Kidney glomerular epithelial cell (primary cell): ENCODE measurements around the gene COMMD1.
"Not testable (repeated sequence)": the region's sequence is repeated elsewhere in the genome, so short reads cannot be mapped to it uniquely, and the experiment has no call there.

ENCODE experiments used
- DNase-seq: peaks from one replicate; lab custom pipeline; 2025; lab: John Stamatoyannopoulos, UW

Gene COMMD1

DNA sequence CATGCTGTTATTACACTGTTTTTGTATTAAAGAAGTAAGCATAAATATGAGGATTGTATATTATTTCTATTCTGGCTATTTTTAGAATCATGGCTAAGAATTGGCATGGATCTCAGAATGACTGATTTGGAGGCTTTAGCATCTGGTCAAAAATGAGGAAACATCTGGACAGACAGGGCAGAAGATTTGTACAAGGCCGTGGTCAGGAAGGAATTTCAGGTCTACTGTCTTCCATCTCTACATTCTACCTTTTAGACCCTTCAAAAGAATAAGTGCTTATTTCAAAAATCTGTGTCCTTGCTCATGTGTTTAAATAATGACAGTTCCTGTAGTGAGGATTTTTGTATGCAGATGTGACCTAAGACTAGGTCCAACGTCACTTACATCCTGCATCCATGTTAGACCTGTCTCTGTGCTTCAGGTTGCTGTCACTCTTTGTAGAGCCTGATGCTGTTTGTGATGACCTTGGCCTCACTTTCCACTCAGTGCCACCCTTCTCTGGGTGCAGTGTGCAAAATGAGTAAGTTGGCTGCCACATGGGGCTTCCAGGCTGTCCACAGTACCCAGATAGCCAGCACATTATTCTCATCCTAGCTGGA lies 235.8 kb downstream of the COMMD1 start:
- DNase-seq = no peak

DNA sequence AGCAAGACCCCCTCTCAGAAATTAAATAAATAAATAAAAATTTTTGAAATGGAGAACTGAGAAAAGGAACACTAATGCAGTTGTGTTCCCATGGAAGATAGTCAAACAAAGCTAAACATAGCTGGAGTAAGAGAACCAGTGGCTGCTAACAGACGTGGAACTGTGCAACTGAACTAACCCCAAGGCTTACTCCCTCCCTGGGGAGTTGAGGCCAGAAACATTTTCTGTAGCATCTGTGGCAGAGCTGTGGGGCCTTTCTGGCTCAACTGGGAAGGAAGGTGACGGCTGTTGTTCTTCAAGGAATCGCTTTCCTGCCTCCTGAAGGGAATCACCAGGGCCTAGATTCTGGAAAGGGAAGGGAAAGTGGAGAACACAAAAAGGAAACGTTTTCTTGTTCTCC lies 236.6 kb downstream of the COMMD1 start:
- DNase-seq = no peak

DNA sequence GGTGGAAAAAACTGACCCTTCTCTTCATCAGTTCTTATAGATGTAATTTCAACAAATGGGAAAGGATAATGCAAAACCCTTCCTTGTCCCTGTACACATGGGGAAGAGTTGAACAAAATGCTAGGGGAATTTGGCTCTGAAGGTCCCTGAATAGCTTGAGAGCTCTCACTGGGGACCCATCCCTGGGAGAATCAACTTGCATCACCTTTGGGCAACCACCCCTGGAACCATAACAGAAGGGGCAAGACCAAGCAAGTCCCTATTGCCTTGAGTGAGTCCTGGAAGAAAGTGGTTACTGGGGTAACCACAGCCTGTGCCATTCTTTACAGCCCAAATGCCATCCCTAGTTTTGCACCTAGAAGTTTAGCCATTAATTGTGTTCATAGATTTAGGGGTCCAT lies 238.2 kb downstream of the COMMD1 start:
- DNase-seq = no peak

DNA sequence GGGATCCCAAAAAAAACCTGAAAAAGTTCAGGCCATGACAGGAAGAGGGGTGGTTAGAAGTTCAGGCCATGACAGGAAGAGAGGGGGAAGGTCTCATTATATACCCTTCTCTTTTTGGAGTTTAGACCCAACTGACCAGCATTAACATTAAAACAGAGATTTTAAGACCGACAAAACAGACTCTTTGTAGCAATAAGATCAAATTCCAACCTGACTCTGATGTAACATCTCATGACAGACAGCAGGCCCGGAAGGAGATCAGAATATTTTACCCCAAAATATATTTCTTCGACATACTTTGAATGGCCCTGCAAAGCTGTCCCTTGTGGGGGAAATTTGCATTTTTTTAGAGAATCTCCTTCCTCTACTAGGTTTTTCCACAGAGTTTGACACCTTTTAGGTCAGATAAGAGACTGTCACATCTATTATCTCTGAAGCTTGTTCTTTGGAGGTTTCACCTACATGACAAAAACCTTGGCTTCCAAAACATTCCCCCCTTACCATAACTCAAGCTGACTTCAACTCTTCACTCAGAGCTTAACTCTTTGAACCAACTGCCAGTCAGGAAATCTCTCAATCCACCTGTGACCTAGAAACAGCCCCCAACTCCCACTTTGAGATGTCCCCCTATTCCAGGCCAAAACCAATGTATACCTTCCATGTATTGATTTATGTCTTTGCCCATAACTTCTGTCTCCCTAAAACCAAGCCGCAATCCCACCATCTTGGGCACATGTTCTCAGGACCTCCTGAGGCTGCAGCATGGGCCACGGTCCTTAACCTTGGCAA lies 239.4 kb downstream of the COMMD1 start:
- DNase-seq = no peak

DNA sequence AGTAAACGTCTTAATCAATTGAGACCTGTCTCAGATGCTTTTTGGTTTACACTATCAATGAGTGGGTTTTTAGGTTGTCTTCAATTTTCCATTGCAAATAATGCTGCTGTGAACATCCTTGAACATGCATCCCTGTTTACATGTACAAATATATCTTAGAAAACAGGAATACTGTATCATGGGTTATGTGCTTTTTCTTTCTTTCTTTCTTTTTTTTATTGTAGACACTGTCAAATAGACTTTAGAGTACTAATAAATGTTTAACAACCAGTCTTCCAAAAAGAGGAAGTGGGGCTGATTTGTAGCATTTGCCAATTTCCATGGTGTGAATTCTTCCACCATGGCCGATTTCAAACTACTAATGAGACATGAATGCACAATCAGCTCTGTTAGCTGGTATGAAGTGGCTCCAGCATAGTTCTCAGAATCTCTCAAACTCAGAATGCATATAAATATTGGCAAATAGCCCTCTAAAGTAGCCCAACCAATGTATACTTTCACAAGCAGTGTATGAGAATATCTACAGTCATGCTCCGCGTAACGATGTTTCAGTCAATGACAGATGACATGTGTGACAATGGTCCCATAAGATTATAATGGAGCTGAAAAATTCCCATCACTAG lies 240.1 kb downstream of the COMMD1 start:
- no peak for DNase-seq

DNA sequence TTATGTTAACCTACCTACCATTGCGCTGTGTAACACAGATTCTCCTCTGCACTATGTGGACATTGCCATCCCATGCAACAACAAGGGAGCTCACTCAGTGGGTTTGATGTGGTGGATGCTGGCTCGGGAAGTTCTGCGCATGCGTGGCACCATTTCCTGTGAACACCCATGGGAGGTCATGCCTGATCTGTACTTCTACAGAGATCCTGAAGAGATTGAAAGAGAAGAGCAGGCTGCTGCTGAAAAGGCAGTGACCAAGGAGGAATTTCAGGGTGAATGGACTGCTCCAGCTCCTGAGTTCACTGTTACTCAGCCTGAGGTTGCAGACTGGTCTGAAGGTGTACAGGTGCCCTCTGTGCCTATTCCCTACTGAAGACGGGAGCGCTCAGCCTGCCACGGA lies 241.3 kb downstream of the COMMD1 start:
- not testable (repeated sequence) for DNase-seq

DNA sequence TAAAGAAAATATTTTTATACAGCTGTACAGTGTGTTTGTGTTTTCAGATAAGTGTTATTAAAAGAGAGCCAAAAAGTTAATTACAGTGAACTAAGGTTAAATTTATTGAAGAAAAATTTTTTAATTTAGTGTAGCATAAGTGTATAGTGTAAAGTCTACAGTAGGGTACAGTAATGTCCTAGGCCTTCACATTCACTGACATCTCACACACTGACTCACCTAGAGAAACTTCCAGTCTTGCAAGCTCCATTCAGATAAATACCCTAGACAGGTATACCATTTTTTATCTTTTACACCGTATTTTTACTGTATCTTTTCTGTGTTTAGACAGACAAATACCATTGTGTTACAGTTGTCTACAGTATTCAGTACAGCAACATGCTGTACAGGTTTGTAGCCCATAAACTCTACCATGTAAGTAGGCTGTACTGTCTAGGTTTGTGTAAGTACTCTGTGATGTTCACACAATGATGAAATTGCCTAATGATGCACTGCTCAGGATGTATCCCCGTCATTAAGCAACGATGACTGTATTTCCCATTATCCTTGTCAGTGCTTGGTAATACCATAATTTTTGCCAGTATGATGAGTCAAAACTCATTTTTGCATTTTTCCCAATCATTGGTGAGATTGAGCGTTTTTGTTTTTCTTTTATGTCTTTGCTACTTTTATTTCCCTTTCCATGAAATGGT lies 242.3 kb downstream of the COMMD1 start:
- peak; percentile 12 for DNase-seq

DNA sequence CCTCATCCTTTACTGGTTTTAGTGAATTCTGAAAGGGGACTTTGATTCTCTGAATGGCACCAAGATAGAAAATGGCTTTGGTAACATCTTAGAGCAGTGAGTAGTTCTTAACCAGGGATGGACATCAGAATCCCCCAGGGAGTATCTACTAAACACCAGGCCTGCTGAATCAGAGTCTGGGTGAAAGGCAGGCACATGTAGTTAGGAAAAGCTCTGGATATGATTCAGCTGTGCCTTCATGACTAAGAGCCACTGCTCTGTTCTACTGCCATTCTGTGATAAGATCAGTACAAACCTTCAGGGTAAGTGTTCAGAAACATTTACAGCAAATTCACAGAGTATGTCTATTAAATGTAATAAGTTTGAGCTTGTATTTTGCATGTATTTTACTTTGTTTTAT lies 244.2 kb downstream of the COMMD1 start:
- peak; percentile 60 for DNase-seq

DNA sequence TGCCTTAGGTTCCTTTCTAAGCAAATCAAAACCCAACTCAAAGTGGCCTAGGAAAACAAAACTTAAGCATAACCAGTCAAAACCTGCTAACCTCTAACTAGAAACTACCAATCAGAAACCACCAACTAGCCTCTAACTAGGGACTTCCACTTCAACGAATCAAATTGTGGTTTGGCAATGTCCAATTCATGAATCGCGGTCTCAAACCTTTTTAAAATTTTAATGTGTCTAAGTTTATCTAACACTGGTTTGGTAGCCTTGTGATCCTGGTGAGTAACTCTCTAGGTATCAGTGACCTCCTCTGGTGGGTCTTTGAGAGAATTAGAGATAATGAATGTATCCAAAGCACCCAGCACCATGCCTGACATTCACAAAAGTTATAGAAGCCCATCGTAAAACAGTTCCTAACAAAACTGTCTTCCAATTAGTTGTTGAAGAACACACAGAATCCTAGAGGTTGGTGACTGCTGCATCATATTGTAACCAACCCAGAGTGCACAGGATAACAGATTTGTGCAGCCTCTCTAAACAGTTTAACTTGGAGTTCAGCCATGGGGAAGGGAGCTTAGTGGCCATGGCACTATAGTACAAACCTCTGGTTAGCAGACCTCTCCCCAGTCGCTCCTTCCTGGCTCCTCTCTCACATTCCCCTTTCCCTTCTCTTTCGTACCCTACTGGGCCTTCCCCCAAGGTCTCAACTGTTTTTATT lies 245.3 kb downstream of the COMMD1 start:
- no peak for DNase-seq

DNA sequence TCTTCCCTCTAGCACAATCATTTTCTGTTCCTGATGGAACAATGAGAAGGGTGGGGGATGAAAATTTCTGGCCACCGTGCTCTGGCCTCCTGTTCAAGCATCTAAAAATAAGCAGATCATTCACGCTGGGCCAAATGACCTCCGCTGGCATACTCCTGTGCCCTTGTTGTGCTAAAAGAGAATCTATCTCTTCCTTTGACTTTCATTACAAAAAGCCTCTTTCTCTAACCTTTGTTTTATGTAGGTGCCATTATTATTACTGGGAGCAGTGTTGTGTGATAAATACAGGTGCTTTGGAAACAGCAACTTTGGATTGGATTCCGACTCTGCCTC lies 245.8 kb downstream of the COMMD1 start:
- no peak for DNase-seq

DNA sequence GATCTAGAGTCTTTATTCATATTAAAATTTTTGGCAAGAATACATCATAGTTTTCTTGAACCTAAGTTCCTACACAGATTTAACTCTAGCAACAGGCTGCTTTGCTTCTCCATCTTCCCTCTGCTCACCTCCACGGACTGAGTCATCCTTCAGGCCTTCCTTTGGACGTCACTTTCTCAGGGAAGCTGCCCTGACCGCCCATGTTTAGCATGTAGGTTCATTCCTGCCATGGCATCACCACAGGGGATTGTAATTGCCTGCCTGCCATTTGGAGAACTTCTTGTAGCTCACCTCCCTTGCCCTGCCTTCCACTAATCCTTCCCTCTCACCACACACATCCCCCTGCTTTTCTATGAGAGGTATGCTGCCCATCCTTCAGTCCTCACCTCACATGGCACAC lies 246.5 kb downstream of the COMMD1 start:
- no peak for DNase-seq

DNA sequence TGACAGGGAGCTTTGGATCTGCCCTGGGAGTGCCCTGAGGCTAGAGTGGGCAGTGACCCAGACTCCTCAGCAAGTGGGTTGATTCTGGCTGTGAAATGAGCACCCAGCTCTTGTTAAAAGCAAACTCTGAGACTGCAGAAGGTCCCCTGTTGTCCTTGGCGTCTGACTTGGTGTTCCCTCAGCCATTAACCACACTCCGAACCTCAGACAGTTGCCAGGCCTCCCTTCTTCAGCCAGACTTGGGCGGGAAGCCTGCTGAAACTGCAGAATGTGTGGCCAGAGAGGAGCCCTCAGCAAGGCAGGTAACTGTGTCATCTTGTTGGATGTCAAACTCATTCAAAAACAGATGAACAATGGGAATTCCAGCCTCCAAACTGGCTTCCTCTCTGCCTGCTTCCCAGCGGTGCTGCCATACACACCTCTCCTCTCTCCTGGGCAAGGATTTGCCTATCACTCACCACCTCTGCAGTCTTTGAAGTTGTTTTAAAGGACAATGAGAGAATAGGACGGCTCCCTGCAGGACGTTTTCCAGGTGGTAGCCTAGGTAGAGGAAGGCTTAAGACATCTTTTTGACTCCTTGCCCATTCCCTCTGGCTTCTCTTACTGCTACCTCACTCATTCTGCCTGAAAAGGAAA lies 251.5 kb downstream of the COMMD1 start:
- DNase-seq = no peak

DNA sequence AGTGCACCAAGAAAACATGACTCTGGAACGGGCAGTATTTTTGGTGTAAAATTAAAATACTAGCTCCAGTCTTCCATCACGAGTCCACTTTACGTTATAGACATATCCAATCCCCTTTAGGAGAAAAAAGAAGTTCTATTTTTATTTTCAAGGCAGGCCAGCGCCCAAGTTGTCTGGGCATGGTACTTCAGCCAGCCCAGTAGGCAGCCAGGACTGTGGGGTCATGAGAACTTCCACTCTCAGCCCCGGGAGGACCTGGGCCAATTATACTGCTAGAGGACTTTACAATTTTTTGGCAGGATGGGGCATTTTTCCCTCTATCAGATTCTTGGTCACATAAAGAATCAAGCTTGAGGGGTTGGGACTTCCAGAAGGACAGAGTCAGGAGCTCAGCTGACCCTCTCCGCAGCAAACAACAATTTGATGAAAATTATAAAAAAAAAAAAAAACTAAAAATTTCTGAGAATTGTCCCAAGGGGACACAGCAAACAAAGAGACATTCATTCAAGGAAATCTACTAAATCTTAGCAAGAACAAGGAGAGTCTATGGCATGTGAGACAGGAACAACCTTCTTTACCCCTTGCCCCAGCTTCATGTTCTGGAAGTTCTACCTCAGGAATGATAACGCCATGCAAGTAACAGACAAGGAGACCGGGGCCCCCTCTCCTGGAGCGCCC lies 253.1 kb downstream of the COMMD1 start:
- no peak for DNase-seq

DNA sequence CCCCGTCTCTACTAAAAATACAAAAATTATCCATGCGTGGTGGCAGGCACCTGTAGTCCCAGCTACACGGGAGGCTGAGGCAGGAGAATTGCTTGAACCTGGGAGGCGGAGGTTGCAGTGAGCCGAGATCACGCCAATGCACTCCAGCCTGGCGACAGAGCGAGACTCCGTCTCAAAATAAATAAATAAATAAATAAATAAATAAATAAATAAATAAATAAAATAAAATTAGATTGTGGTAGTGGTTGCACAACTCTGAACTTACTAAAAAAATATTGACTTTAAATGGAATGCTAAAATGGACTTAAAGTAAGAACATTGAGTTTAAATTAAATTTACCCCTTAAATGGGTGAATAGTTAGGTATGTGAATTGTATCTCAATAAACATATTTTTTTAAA lies 255.2 kb downstream of the COMMD1 start:
- DNase-seq = not testable (repeated sequence)

DNA sequence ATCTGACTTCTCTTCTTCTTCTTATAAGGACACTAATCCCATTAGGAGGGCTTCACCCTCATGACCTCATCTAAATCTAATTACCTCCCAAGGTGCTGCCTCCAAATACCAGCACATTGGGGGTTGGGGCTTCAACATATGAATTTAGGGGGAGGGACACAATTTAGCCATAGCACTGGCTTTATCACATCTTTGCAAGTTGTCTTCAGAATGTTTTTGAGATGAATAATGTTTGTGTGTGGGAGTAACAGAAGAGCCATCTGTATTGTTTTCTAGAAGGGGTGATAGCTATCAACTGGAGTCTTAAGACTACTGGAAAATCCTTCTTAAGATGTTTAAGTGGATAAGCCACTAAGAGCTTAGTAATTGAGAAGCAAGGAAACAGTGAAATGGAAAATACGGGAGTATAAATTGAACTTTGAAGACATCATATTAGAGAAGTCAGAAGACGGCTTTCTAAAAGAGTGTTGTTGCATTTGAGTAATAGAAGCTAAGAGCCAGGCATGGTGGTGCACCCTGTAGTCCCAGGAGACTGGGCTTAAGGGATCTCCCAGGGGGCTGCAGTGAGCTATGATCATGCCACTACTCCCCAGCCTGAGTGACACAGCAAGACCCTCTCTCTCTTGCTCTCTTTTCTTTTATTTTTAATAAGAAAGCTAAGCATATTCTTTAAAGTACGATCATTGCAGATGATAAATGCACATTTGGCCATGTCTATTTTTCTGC lies 257.8 kb downstream of the COMMD1 start:
- DNase-seq = no peak

DNA sequence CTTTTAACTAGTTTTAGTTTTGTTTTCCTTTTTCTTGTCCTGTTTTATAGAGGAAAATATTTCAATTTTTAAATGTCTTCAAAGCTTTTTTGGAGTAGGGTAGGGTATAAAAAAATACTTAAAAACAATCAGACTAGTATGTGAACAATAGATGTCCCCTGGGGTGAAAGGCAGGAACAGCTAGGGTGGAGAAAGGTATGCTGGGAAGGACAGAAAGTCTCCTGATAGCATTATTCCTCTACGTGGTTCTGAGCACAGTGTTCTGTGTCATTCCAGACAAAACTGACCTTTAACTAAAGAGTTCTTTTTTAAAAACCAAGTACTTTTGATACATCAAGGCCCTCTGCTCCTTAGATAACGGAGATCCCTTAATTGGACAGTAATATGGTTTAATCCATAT lies 258.4 kb downstream of the COMMD1 start:
- no peak for DNase-seq

DNA sequence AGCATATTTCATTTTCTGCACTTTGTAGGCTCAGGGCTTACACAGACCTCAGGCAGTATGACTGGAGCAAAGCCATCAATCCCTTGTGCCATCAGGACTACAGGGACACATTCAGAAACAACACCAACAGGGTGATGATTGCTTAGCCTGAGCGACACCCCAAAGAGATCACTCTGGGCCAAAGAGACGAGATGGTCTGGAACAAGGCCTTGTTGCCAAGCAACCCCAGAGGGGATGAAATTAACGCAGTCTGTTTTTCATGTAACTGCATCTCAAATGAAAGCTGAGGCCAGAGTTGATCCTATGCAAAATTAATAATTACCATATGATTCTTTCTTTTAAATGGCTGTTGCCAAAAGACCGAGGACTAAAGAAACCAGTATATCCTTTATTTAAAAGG lies 270.3 kb downstream of the COMMD1 start:
- DNase-seq = no peak

DNA sequence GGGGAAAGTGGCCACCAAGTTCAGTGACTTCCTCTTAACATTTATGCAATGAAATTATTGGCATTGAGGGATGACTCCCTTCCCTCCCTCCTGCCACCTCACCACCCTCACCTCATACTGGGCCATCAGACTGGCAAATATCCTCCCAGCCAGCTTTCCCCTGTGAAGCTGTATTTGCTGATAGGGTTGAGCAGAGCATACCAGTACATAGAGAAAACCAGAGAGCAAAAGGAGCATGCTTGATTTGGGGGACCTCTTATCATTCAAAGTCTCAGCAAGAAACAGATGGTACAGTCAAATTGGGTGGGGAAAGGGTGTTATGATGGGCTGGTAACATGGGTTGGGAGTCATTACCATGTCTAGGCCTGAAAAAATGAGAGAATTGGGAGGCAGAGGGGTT lies 271.3 kb downstream of the COMMD1 start:
- no peak for DNase-seq

DNA sequence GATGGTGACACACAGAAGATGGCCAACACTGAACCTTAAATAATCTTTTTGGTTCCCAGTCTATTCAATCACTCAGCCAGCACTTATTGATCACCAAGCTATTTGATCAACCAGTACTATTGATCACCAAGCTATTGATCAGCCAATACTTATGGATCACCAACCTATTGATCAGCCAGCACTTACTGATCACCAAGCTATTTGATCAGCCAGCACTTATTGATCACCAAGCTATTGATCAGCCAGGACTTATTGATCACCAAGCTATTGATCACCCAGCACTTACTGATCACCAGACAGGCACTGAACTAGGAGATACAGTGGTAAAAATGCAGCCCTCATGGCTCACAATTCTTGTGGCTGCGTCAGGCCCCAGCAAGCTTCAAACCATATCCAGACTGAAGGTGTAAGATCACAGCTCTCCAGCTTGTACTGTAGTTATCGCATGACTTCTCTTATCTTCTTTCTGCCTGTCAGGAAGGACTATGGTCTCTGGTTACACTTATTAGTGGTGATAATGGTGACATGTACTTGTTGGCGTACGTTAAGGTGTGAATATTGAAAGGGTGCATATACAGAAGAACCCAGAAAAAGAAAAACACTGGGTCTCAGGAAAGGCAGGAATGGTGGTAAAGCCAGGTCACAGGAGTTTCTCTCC lies 272.0 kb downstream of the COMMD1 start:
- no peak for DNase-seq

DNA sequence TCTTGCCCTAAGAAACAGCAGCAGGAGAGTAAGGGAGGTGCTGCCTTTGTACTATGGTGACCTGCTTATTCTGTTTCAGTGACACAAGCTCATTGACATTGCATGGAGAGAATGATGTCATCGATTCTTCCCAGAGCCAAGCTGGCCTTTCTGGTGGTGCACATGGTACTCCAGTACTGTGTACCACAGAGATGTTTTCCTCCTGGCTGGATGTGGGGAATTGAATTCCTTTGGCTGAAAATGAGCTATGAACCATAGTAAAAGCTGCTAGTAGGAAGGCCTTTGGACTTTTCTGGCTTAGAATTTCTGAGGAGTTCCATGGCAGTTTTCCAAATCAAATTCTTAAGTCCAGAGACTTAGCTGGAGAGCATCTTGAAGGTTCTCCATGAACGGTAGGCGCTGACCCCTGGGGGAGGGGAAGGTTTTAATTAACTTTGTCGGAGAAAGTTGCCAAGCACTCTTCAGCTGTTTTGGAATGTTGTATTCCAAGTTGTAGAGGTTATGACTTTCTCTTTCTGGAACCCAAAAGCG lies 273.3 kb downstream of the COMMD1 start:
- no peak for DNase-seq
